Stimulated activated naive CD8-positive, alpha-beta T cell treated with anti-CD3 and anti-CD28 coated beads, Interleukin-15, Interleukin-2, amounts not matched to agents 100 ng/mL and 50 ng/mL, for 24 hours (primary cell): Measurements from ENCODE around the gene TGM6.

Source experiments
- H3K27ac Mint-ChIP-seq: one replicate; pipeline ENCODE4 v1.8.0; 2021; ENCODE audit warnings: mild to moderate bottlenecking, mixed read lengths
- H3K27me3 Mint-ChIP-seq: one replicate; pipeline ENCODE4 v1.8.0; 2021; ENCODE audit warnings: mixed read lengths
- H3K36me3 Mint-ChIP-seq: one replicate; pipeline ENCODE4 v1.8.0; 2021; ENCODE audit warnings: low read depth, mixed read lengths
- H3K4me1 Mint-ChIP-seq: one replicate; pipeline ENCODE4 v1.8.0; 2021; ENCODE audit warnings: low read depth, mixed read lengths
- H3K4me3 Mint-ChIP-seq: one replicate; pipeline ENCODE4 v1.8.0; 2021; ENCODE audit warnings: mild to moderate bottlenecking, mixed read lengths
- H3K9me3 Mint-ChIP-seq: one replicate; pipeline ENCODE4 v1.8.0; 2021; ENCODE audit warnings: mixed read lengths

Gene TGM6

GRCh38 chr20:2430538-2430937 lies 49.8 kb downstream of the TGM6 start:
- H3K4me3 Mint-ChIP-seq, result no peak overlapping the region
- peaks cover 19% of the 10 kb centered on the region for H3K27me3 Mint-ChIP-seq
- H3K36me3 Mint-ChIP-seq, result no peaks in the 10 kb centered on the region

GRCh38 chr20:2431185-2431584 lies 50.5 kb downstream of the TGM6 start:
- Mint-ChIP-seq H3K36me3 (no peaks in the 10 kb centered on the region), H3K27ac (no peak overlapping the region), H3K4me3 (no peak overlapping the region), H3K9me3 (no peaks in the 10 kb centered on the region), H3K27me3 (peaks cover 20% of the 10 kb centered on the region), H3K4me1 (no peaks in the 10 kb centered on the region)

More at GRCh38 chr20:2430538-2430937, 49.8 kb downstream of the TGM6 start:
- H3K9me3 Mint-ChIP-seq, result no peaks in the 10 kb centered on the region
- no peak overlapping the region for H3K27ac Mint-ChIP-seq
- H3K4me1 Mint-ChIP-seq, result no peaks in the 10 kb centered on the region

- Mint-ChIP-seq H3K9me3 (no peaks in the 10 kb centered on the region), H3K4me3 (no peak overlapping the region), H3K27me3 (no peaks in the 10 kb centered on the region), H3K36me3 (no peaks in the 10 kb centered on the region), H3K27ac (no peak overlapping the region), H3K4me1 (peaks cover 27% of the 10 kb centered on the region)
Measured at GRCh38 chr20:2446845-2447244, 66.1 kb downstream of the TGM6 start.

GRCh38 chr20:2449386-2449785 lies 68.7 kb downstream of the TGM6 start:
- Mint-ChIP-seq H3K4me3 (no peak overlapping the region), H3K27ac (no peak overlapping the region), H3K9me3 (no peaks in the 10 kb centered on the region), H3K4me1 (peaks cover 37% of the 10 kb centered on the region), H3K36me3 (peaks cover 4% of the 10 kb centered on the region), H3K27me3 (no peaks in the 10 kb centered on the region)

- H3K27ac Mint-ChIP-seq, result no peak overlapping the region
- H3K4me1 Mint-ChIP-seq, result peaks cover 50% of the 10 kb centered on the region
- no peaks in the 10 kb centered on the region for H3K9me3 Mint-ChIP-seq
- H3K4me3 Mint-ChIP-seq, result no peak overlapping the region
- H3K36me3 Mint-ChIP-seq, result peaks cover 4% of the 10 kb centered on the region
- H3K27me3 Mint-ChIP-seq, result no peaks in the 10 kb centered on the region
Measured at GRCh38 chr20:2451422-2451821, 70.7 kb downstream of the TGM6 start.

- Mint-ChIP-seq H3K27ac (no peak overlapping the region), H3K9me3 (no peaks in the 10 kb centered on the region), H3K4me1 (peaks cover 57% of the 10 kb centered on the region), H3K27me3 (no peaks in the 10 kb centered on the region), H3K36me3 (peaks cover 9% of the 10 kb centered on the region), H3K4me3 (no peak overlapping the region)
Measured at GRCh38 chr20:2451939-2452732, 71.4 kb downstream of the TGM6 start.

- H3K36me3 Mint-ChIP-seq, result peaks cover 18% of the 10 kb centered on the region
- no peak overlapping the region for H3K27ac Mint-ChIP-seq
- peaks cover 54% of the 10 kb centered on the region for H3K4me1 Mint-ChIP-seq
- no peaks in the 10 kb centered on the region for H3K27me3 Mint-ChIP-seq
- H3K9me3 Mint-ChIP-seq, result no peaks in the 10 kb centered on the region
- H3K4me3 Mint-ChIP-seq, result no peak overlapping the region
Measured at GRCh38 chr20:2453792-2454191, 73.1 kb downstream of the TGM6 start.

GRCh38 chr20:2455771-2456497 lies 75.2 kb downstream of the TGM6 start:
- peaks cover 40% of the 10 kb centered on the region for H3K36me3 Mint-ChIP-seq
- H3K27ac Mint-ChIP-seq, result peak overlapping the region; percentile 84
- H3K27me3 Mint-ChIP-seq, result no peaks in the 10 kb centered on the region
- no peaks in the 10 kb centered on the region for H3K9me3 Mint-ChIP-seq
- H3K4me1 Mint-ChIP-seq, result peaks cover 34% of the 10 kb centered on the region
- peak overlapping the region; percentile 43 for H3K4me3 Mint-ChIP-seq

- H3K9me3 Mint-ChIP-seq, result no peaks in the 10 kb centered on the region
- peaks cover 67% of the 10 kb centered on the region for H3K36me3 Mint-ChIP-seq
- H3K4me3 Mint-ChIP-seq, result no peak overlapping the region
- H3K4me1 Mint-ChIP-seq, result peaks cover 28% of the 10 kb centered on the region
- H3K27ac Mint-ChIP-seq, result no peak overlapping the region
- H3K27me3 Mint-ChIP-seq, result no peaks in the 10 kb centered on the region
Measured at GRCh38 chr20:2458919-2459499, 78.3 kb downstream of the TGM6 start.

- Mint-ChIP-seq H3K4me1 (peaks cover 27% of the 10 kb centered on the region), H3K36me3 (peaks cover 78% of the 10 kb centered on the region), H3K27ac (no peak overlapping the region), H3K4me3 (no peak overlapping the region), H3K9me3 (no peaks in the 10 kb centered on the region), H3K27me3 (no peaks in the 10 kb centered on the region)
Measured at GRCh38 chr20:2459981-2460751, 79.5 kb downstream of the TGM6 start.

- Mint-ChIP-seq H3K36me3 (peaks cover 85% of the 10 kb centered on the region), H3K4me3 (no peak overlapping the region), H3K27ac (no peak overlapping the region)
Measured at GRCh38 chr20:2460752-2461424, 80.2 kb downstream of the TGM6 start.

GRCh38 chr20:2462484-2462883 lies 81.8 kb downstream of the TGM6 start:
- H3K9me3 Mint-ChIP-seq, result no peaks in the 10 kb centered on the region
- H3K27me3 Mint-ChIP-seq, result no peaks in the 10 kb centered on the region
- no peak overlapping the region for H3K4me3 Mint-ChIP-seq
- H3K4me1 Mint-ChIP-seq, result peaks cover 23% of the 10 kb centered on the region
- H3K27ac Mint-ChIP-seq, result no peak overlapping the region
- H3K36me3 Mint-ChIP-seq, result peaks cover 95% of the 10 kb centered on the region

More at GRCh38 chr20:2460752-2461424, 80.2 kb downstream of the TGM6 start:
- no peaks in the 10 kb centered on the region for H3K9me3 Mint-ChIP-seq
- H3K4me1 Mint-ChIP-seq, result peaks cover 24% of the 10 kb centered on the region
- H3K27me3 Mint-ChIP-seq, result no peaks in the 10 kb centered on the region

- Mint-ChIP-seq H3K9me3 (no peaks in the 10 kb centered on the region), H3K27ac (peak overlapping the region; percentile 45), H3K4me3 (no peak overlapping the region), H3K27me3 (no peaks in the 10 kb centered on the region), H3K36me3 (peaks cover 100% of the 10 kb centered on the region), H3K4me1 (peaks cover 36% of the 10 kb centered on the region)
Measured at GRCh38 chr20:2463616-2464365, 83.1 kb downstream of the TGM6 start.

- no peaks in the 10 kb centered on the region for H3K9me3 Mint-ChIP-seq
- H3K27ac Mint-ChIP-seq, result no peak overlapping the region
- H3K27me3 Mint-ChIP-seq, result no peaks in the 10 kb centered on the region
- peaks cover 99% of the 10 kb centered on the region for H3K36me3 Mint-ChIP-seq
- peaks cover 45% of the 10 kb centered on the region for H3K4me1 Mint-ChIP-seq
- no peak overlapping the region for H3K4me3 Mint-ChIP-seq
Measured at GRCh38 chr20:2465100-2465499, 84.4 kb downstream of the TGM6 start.
